ENCODE measurements around the gene PCNX1.

The PCNX1 gene

DNA sequence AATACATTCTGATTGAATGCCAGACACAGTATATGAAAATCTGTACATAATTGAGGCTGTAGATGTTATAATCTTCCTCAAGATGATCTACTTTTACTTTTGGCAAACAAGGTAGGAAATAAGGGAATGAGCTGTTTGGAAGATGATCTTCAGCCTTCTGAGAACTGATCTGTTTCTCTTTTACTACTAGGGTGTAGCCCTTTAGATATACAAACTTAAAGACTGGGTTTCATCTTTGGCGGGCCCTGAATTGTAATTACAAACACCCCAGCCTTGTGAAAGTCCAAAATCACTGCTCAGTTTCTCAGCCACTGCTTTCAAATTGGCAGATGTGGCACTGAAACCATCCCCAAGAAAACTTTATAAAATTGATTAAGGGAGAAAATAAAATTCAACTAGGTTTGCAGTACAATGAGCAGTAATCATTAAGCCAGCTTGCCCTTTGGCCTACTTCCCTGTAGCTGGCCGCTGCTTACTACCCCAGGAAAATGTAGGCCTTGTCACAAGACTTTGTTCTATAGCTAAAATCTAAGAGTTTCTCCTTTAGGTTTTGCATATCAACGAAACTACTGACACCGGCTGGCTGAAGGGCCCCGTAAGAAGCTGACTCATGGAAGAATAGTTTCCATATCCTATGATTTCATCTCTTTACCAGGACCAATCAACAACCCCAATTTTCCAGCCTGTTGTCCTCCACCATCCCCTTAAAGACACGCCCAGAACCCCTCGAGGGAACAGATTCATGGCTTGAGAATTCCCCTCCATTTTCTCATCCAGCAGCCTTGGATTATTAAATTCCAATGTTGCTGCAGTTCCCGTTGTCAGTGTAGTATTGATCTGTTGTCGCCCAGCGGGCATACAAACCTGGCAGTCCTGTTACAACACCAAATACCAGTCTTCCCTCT is 210.8 kb downstream of the PCNX1 start:
- DNase-seq (ENCODE audit: low read depth): no peak

DNA sequence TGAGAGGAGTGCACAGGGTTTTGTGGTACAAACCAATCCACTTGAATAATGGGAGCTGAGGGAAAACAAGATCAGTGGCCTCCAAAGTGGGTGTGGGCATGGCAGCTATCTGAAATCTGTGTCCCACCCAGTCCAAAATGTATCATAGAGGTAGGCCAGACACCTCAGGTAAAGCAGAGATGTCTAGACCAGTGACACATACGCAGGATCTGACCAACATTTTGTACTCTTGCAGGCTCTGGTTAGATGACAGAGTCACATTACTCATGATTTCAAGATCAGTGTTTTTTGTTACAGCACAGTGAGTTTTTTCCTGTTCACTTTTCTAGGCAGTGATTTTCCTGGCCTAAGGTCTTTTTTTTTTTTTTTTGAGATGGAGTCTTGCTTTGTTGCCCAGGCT is 211.8 kb downstream of the PCNX1 start:
- DNase-seq (ENCODE audit: low read depth): no peak
- H3K4me3 ChIP-seq (ENCODE audit: low read depth, low read length): no peak overlapping the region
- TF ChIP-seq, protein P1, sequence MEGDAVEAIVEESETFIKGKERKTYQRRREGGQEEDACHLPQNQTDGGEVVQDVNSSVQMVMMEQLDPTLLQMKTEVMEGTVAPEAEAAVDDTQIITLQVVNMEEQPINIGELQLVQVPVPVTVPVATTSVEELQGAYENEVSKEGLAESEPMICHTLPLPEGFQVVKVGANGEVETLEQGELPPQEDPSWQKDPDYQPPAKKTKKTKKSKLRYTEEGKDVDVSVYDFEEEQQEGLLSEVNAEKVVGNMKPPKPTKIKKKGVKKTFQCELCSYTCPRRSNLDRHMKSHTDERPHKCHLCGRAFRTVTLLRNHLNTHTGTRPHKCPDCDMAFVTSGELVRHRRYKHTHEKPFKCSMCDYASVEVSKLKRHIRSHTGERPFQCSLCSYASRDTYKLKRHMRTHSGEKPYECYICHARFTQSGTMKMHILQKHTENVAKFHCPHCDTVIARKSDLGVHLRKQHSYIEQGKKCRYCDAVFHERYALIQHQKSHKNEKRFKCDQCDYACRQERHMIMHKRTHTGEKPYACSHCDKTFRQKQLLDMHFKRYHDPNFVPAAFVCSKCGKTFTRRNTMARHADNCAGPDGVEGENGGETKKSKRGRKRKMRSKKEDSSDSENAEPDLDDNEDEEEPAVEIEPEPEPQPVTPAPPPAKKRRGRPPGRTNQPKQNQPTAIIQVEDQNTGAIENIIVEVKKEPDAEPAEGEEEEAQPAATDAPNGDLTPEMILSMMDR (IDR thresholded peaks at IDR 0.05; ENCODE audit: control insufficient read depth, extremely low read depth, insufficient read depth): no peak

More for the DNA sequence above, 210.8 kb downstream of the PCNX1 start:
- TF ChIP-seq, protein P1 (IDR thresholded peaks at IDR 0.05; ENCODE audit: control insufficient read depth, extremely low read depth, insufficient read depth): no peak
- no peak overlapping the region for H3K4me3 ChIP-seq (ENCODE audit: low read depth, low read length)

DNA sequence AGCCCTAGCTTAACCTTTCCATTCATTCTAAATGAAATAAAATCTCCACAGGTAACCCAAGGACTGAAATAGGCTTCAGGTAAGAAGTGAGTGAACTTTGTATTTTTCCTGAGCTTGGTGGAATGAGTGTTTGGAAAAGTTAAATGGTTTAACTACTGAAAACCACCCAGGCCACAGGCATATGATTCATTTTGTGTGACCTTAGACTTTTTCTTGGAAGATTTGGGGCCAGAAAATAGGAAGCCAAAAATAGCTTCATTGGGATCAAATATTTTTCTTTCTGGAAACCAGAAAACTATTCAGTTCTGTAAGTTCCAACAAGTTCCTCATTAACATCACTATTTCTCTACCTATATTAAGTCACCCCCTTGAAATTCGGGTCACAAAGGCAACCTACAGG is 212.6 kb downstream of the PCNX1 start:
- TF ChIP-seq, protein P1 (IDR thresholded peaks at IDR 0.05; ENCODE audit: control insufficient read depth, extremely low read depth, insufficient read depth): no peak
- no peak overlapping the region for H3K4me3 ChIP-seq (ENCODE audit: low read depth, low read length)
- DNase-seq (ENCODE audit: low read depth): no peak

DNA sequence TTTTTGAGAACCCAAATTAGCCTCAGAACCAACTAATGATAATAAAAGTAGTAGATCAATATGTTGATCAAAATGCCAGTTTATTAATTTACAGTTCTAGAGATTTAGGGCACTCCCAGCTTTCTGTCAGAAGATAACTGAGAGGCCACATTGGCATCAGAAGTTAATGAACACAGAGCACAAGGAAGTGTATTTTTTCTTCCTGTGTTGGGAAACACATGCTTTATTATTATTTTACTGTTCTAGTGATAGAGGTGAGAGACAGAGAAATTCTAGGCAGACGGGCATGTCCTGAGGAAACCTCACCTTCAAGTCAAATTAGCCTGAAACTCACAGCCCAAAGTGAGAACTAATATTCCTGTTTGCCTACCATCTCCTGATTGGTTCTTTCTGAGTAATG is 213.7 kb downstream of the PCNX1 start:
- TF ChIP-seq, protein P1 (IDR thresholded peaks at IDR 0.05; ENCODE audit: control insufficient read depth, extremely low read depth, insufficient read depth): no peak
- no peak overlapping the region for H3K4me3 ChIP-seq (ENCODE audit: low read depth, low read length)
- DNase-seq (ENCODE audit: low read depth): no peak

DNA sequence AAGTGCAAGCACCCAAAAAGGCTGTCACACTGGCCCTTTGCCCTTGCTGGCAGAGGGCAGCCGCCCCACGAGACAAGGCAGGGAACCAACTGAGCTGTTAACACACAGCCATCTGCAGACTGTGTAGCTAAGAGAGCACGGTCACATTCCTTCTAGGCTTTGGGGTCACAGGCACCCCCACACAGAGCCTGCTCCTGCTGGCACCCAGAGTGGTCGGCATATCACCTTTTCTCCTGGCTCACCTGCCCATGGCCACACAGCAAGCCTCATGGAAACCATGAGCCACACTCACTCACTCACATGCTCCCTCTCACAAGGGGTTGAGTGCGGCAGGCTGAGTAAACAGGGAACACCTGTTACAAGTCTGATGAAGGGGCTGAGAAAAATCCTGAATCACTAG is 214.5 kb downstream of the PCNX1 start:
- DNase-seq (ENCODE audit: low read depth): no peak
- no peak overlapping the region for H3K4me3 ChIP-seq (ENCODE audit: low read depth, low read length)
- TF ChIP-seq, protein P1 (IDR thresholded peaks at IDR 0.05; ENCODE audit: control insufficient read depth, extremely low read depth, insufficient read depth): no peak

DNA sequence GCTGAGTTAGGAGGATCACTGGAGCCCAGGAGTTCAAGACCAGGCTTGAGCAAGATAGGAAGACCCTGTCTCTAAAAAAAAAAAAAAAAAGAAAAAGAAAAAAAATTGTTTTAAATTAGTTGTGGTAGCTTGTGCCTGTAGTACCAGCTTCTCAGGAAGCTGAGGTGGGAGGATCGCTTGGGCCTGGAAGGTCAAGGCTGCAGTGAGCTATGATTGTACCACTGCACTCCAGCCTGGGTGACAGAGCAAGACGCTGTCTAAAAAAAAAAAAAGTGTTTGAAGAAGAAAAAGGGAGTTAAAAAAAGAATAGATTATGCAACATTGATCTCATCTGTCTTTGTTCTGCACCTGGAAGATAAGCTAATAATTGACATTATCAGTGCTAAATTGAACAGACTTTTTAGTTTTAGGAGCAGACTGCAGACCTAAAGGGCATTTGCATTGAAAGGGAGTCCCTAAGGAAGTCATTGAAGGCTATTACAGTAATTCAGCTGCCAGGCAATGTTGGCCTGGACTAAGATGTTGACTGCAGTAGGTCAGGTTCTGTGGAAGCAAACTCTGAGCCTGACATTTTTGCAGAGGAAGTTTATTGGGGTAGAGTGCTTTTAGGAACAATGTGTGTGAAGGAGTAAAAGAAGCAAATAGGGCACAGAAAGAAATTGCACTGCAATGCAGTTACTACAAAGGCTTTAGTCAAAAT is 215.8 kb downstream of the PCNX1 start:
- no peak for DNase-seq (ENCODE audit: low read depth)
- TF ChIP-seq, protein P1 (IDR thresholded peaks at IDR 0.05; ENCODE audit: control insufficient read depth, extremely low read depth, insufficient read depth): no peak
- no peak overlapping the region for H3K4me3 ChIP-seq (ENCODE audit: low read depth, low read length)
